ACC112 (cell line): Measurements from ENCODE around the gene NTRK2.

Source experiments
- H2AFZ ChIP-seq: fragments of 200-600 bp; sonication (generic); one replicate; pipeline ENCODE4 v1.6.0; 2017; ENCODE audit warnings: antibody characterized with exemption, low read length; ENCODE audit not compliant: unreplicated experiment
- H3K27ac ChIP-seq: fragments of 200-600 bp; sonication (generic); 2 replicates; pipeline ENCODE4 v1.5.1; 2014; ENCODE audit warnings: low read depth, mild to moderate bottlenecking, antibody characterized with exemption, low read length, moderate library complexity
- H3K27me3 ChIP-seq: fragments of 200-600 bp; sonication (generic); 2 replicates; pipeline ENCODE4 v1.6.1; 2014; ENCODE audit warnings: mild to moderate bottlenecking, antibody characterized with exemption, low read length, moderate library complexity, mixed read lengths; ENCODE audit not compliant: insufficient read depth
- H3K36me3 ChIP-seq: fragments of 200-600 bp; sonication (generic); 2 replicates; pipeline ENCODE4 v1.6.1; 2016; ENCODE audit warnings: mild to moderate bottlenecking, antibody characterized with exemption, low read length, moderate library complexity, mixed read lengths; ENCODE audit not compliant: insufficient read depth
- H3K4me1 ChIP-seq: fragments of 200-600 bp; sonication (generic); one replicate; pipeline ENCODE4 v1.6.1; 2016; ENCODE audit warnings: low read length, mixed read lengths; ENCODE audit not compliant: insufficient read depth, unreplicated experiment, control insufficient read depth
- H3K4me3 ChIP-seq: fragments of 200-600 bp; sonication (generic); 2 replicates; pipeline ENCODE4 v1.5.1; 2014; ENCODE audit warnings: mild to moderate bottlenecking, low read depth, low read length
- H3K79me2 ChIP-seq: fragments of 200-600 bp; sonication (generic); one replicate; pipeline ENCODE4 v1.6.0; 2016; ENCODE audit warnings: low read length; ENCODE audit not compliant: control insufficient read depth, unreplicated experiment, insufficient read depth

Gene NTRK2

GRCh38 chr9:84669288-84670137 is at the start of gene NTRK2:
Gene NTRK2 (plus strand): TSS chr9:84669729. CDS start chr9:84670749, 1,020 bp downstream.
- H2AFZ ChIP-seq = peak within 1 kb of the TSS; percentile 81
- H3K4me3 ChIP-seq = peak within 1 kb of the TSS; percentile 75
- no peak within 1 kb of the TSS for H3K27ac ChIP-seq
- no peaks in the 10 kb centered on the region for H3K79me2 ChIP-seq
- H3K36me3 ChIP-seq = no peaks in the 10 kb centered on the region
- H3K4me1 ChIP-seq = peaks cover 2% of the 10 kb centered on the region
- peaks cover 82% of the 10 kb centered on the region for H3K27me3 ChIP-seq

GRCh38 chr9:84620338-84620737 is 49.2 kb upstream of the NTRK2 start:
- H3K27me3 ChIP-seq = no peaks in the 10 kb centered on the region

GRCh38 chr9:84621811-84622210 is 47.7 kb upstream of the NTRK2 start:
- Histone ChIP-seq H3K27me3 (no peaks in the 10 kb centered on the region), H3K4me1 (no peaks in the 10 kb centered on the region), H3K27ac (no peak overlapping the region), H3K4me3 (no peak overlapping the region), H2AFZ (no peak overlapping the region), H3K36me3 (no peaks in the 10 kb centered on the region), H3K79me2 (no peaks in the 10 kb centered on the region)

More at GRCh38 chr9:84620338-84620737, 49.2 kb upstream of the NTRK2 start:
- Histone ChIP-seq H3K79me2 (no peaks in the 10 kb centered on the region), H3K27ac (no peak overlapping the region), H3K4me3 (no peak overlapping the region), H2AFZ (no peak overlapping the region), H3K36me3 (no peaks in the 10 kb centered on the region), H3K4me1 (no peaks in the 10 kb centered on the region)

- Histone ChIP-seq H3K36me3 (no peaks in the 10 kb centered on the region), H2AFZ (no peak overlapping the region), H3K4me1 (no peaks in the 10 kb centered on the region), H3K4me3 (no peak overlapping the region), H3K79me2 (no peaks in the 10 kb centered on the region), H3K27ac (no peak overlapping the region), H3K27me3 (no peaks in the 10 kb centered on the region)
Observed at GRCh38 chr9:84622981-84623380, 46.5 kb upstream of the NTRK2 start.

GRCh38 chr9:84636436-84636835 is 33.1 kb upstream of the NTRK2 start:
- no peaks in the 10 kb centered on the region for H3K79me2 ChIP-seq
- H3K4me3 ChIP-seq = no peak overlapping the region
- H3K4me1 ChIP-seq = no peaks in the 10 kb centered on the region
- H3K27me3 ChIP-seq = no peaks in the 10 kb centered on the region
- H2AFZ ChIP-seq = no peak overlapping the region
- no peaks in the 10 kb centered on the region for H3K36me3 ChIP-seq
- H3K27ac ChIP-seq = no peak overlapping the region

- Histone ChIP-seq H3K36me3 (no peaks in the 10 kb centered on the region), H3K27ac (no peak overlapping the region)
Observed at GRCh38 chr9:84642553-84643141, 26.9 kb upstream of the NTRK2 start.

GRCh38 chr9:84647699-84648098 is 21.8 kb upstream of the NTRK2 start:
- H2AFZ ChIP-seq = no peak overlapping the region
- H3K4me3 ChIP-seq = no peak overlapping the region
- H3K27me3 ChIP-seq = no peaks in the 10 kb centered on the region
- no peaks in the 10 kb centered on the region for H3K79me2 ChIP-seq
- no peaks in the 10 kb centered on the region for H3K4me1 ChIP-seq
- no peak overlapping the region for H3K27ac ChIP-seq
- H3K36me3 ChIP-seq = no peaks in the 10 kb centered on the region

More at GRCh38 chr9:84642553-84643141, 26.9 kb upstream of the NTRK2 start:
- Histone ChIP-seq H3K27me3 (no peaks in the 10 kb centered on the region), H3K4me3 (no peak overlapping the region), H2AFZ (no peak overlapping the region), H3K4me1 (no peaks in the 10 kb centered on the region), H3K79me2 (no peaks in the 10 kb centered on the region)

GRCh38 chr9:84652496-84653120 is 16.9 kb upstream of the NTRK2 start:
- no peaks in the 10 kb centered on the region for H3K36me3 ChIP-seq
- no peaks in the 10 kb centered on the region for H3K27me3 ChIP-seq
- no peak overlapping the region for H3K4me3 ChIP-seq
- H3K79me2 ChIP-seq = no peaks in the 10 kb centered on the region
- H2AFZ ChIP-seq = no peak overlapping the region
- H3K4me1 ChIP-seq = no peaks in the 10 kb centered on the region
- no peak overlapping the region for H3K27ac ChIP-seq

GRCh38 chr9:84655447-84655846 is 14.1 kb upstream of the NTRK2 start:
- Histone ChIP-seq H2AFZ (no peak overlapping the region), H3K27ac (no peak overlapping the region), H3K79me2 (no peaks in the 10 kb centered on the region), H3K27me3 (no peaks in the 10 kb centered on the region), H3K4me3 (no peak overlapping the region), H3K4me1 (no peaks in the 10 kb centered on the region), H3K36me3 (no peaks in the 10 kb centered on the region)

GRCh38 chr9:84659313-84659712 is 10.2 kb upstream of the NTRK2 start:
- Histone ChIP-seq H2AFZ (no peak overlapping the region), H3K4me3 (no peak overlapping the region), H3K4me1 (no peaks in the 10 kb centered on the region), H3K79me2 (no peaks in the 10 kb centered on the region), H3K27ac (no peak overlapping the region), H3K27me3 (no peaks in the 10 kb centered on the region), H3K36me3 (no peaks in the 10 kb centered on the region)
